ENCODE results near the gene KRT39. TPM values are rescaled to one million over a fixed set of nuclear protein-coding genes. Genes with fewer than 3 reads are reported as not detected.

The KRT39 gene
- total RNA-seq, 1 donor = 0.36 TPM

GRCh38 chr17:40986920-40987319 lies 20.2 kb upstream of the KRT39 start:
- Histone ChIP-seq H3K79me2 (ENCODE audit: insufficient read depth, low read length) (no peaks in the 10 kb centered on the region), H3K36me3 (ENCODE audit: insufficient read depth, low read length) (no peaks in the 10 kb centered on the region), H4K20me1 (ENCODE audit: insufficient read depth, low read length) (no peaks in the 10 kb centered on the region), H3K4me1 (ENCODE audit: insufficient read depth, low read length) (no peaks in the 10 kb centered on the region), H3K4me3 (ENCODE audit: insufficient read depth, low read length) (no peak overlapping the region), H3K9me3 (ENCODE audit: low read depth, low read length) (no peaks in the 10 kb centered on the region), H3K27me3 (ENCODE audit: insufficient read depth, low read length) (no peaks in the 10 kb centered on the region), H2AFZ (ENCODE audit: low read length) (no peak overlapping the region), H3K27ac (ENCODE audit: low read depth, low read length) (no peak overlapping the region), H3K4me2 (ENCODE audit: insufficient read depth, low read length) (no peak overlapping the region)
- DNase-seq (ENCODE audit: insufficient read length, low spot score, missing footprints) = no peak
- TF ChIP-seq CTCF (IDR thresholded peaks at IDR 0.05; ENCODE audit: extremely low read depth, low read depth, low read length) = no peak

GRCh38 chr17:40984226-40984625 lies 17.5 kb upstream of the KRT39 start, which contains the start of gene KRT40:
TSS of gene KRT40 (minus strand) at chr17:40984326. CDS start at chr17:40984273, 53 bp downstream.
- Histone ChIP-seq H3K4me1 (ENCODE audit: insufficient read depth, low read length) (peaks cover 9% of the 10 kb centered on the region), H3K4me3 (ENCODE audit: insufficient read depth, low read length) (no peak within 1 kb of the TSS), H3K79me2 (ENCODE audit: insufficient read depth, low read length) (no peaks in the 10 kb centered on the region), H3K27me3 (ENCODE audit: insufficient read depth, low read length) (no peaks in the 10 kb centered on the region), H3K27ac (ENCODE audit: low read depth, low read length) (no peak within 1 kb of the TSS), H3K4me2 (ENCODE audit: insufficient read depth, low read length) (no peak within 1 kb of the TSS), H3K36me3 (ENCODE audit: insufficient read depth, low read length) (no peaks in the 10 kb centered on the region), H3K9me3 (ENCODE audit: low read depth, low read length) (no peaks in the 10 kb centered on the region), H4K20me1 (ENCODE audit: insufficient read depth, low read length) (no peaks in the 10 kb centered on the region), H2AFZ (ENCODE audit: low read length) (peak within 1 kb of the TSS; percentile 40)
- no peak for TF ChIP-seq CTCF (IDR thresholded peaks at IDR 0.05; ENCODE audit: extremely low read depth, low read depth, low read length)
- no peak for DNase-seq (ENCODE audit: insufficient read length, low spot score, missing footprints)

GRCh38 chr17:40981115-40981514 lies 14.4 kb upstream of the KRT39 start:
- Histone ChIP-seq H3K36me3 (ENCODE audit: insufficient read depth, low read length) (no peaks in the 10 kb centered on the region), H4K20me1 (ENCODE audit: insufficient read depth, low read length) (no peaks in the 10 kb centered on the region), H3K4me1 (ENCODE audit: insufficient read depth, low read length) (peaks cover 9% of the 10 kb centered on the region), H3K27ac (ENCODE audit: low read depth, low read length) (no peak overlapping the region), H2AFZ (ENCODE audit: low read length) (peak overlapping the region; percentile 58), H3K4me3 (ENCODE audit: insufficient read depth, low read length) (no peak overlapping the region), H3K79me2 (ENCODE audit: insufficient read depth, low read length) (no peaks in the 10 kb centered on the region), H3K27me3 (ENCODE audit: insufficient read depth, low read length) (no peaks in the 10 kb centered on the region), H3K4me2 (ENCODE audit: insufficient read depth, low read length) (peak overlapping the region; percentile 28), H3K9me3 (ENCODE audit: low read depth, low read length) (no peaks in the 10 kb centered on the region)
- no peak for DNase-seq (ENCODE audit: insufficient read length, low spot score, missing footprints)
- TF ChIP-seq CTCF (IDR thresholded peaks at IDR 0.05; ENCODE audit: extremely low read depth, low read depth, low read length) = no peak

GRCh38 chr17:40980596-40980995 lies 13.8 kb upstream of the KRT39 start:
- Histone ChIP-seq H3K4me1 (ENCODE audit: insufficient read depth, low read length) (peaks cover 9% of the 10 kb centered on the region), H3K4me2 (ENCODE audit: insufficient read depth, low read length) (peak overlapping the region; percentile 28), H3K9me3 (ENCODE audit: low read depth, low read length) (no peaks in the 10 kb centered on the region), H3K36me3 (ENCODE audit: insufficient read depth, low read length) (no peaks in the 10 kb centered on the region), H3K79me2 (ENCODE audit: insufficient read depth, low read length) (no peaks in the 10 kb centered on the region), H2AFZ (ENCODE audit: low read length) (peak overlapping the region; percentile 58), H3K27me3 (ENCODE audit: insufficient read depth, low read length) (no peaks in the 10 kb centered on the region), H3K4me3 (ENCODE audit: insufficient read depth, low read length) (no peak overlapping the region), H3K27ac (ENCODE audit: low read depth, low read length) (no peak overlapping the region), H4K20me1 (ENCODE audit: insufficient read depth, low read length) (no peaks in the 10 kb centered on the region)
- peak; percentile 70 for DNase-seq (ENCODE audit: insufficient read length, low spot score, missing footprints)
- no peak for TF ChIP-seq CTCF (IDR thresholded peaks at IDR 0.05; ENCODE audit: extremely low read depth, low read depth, low read length)
